Right lobe of liver (tissue), 6 donors: Measurements from ENCODE around the gene UVSSA. TPM values are rescaled to one million over a fixed set of nuclear protein-coding genes. Genes with fewer than 3 reads are reported as not detected.

Experiments used
- ATAC-seq, 4 donors: fragments of 200-7000 bp; cut with Tn5 transposase; one replicate each; pipeline ENCODE4 v1.9.1; 2020; ENCODE audit warnings: mild to moderate bottlenecking in 4 of 4, moderate library complexity in 4 of 4
- DNase-seq, 3 donors: peaks; one replicate each; pipeline ENCODE4 v3.0.0-alpha.2; 2020
- H3K27ac ChIP-seq, 3 donors: fragments of 200-600 bp; one replicate each; pipeline ENCODE4 v1.8.0; 2022
- H3K27me3 ChIP-seq, 2 donors: fragments of 200-600 bp; one replicate each; pipeline ENCODE4 v1.8.0; 2022
- H3K36me3 ChIP-seq, 4 donors: fragments of 200-600 bp; sonication (generic) in 1 of 4; one replicate each; pipeline versions ENCODE4 v1.5.1 to v1.8.0; 2017 to 2022; ENCODE audit warnings: control low read depth in 1 of 4
- H3K4me1 ChIP-seq, 4 donors: fragments of 200-600 bp; sonication (generic) in 1 of 4; one replicate each; pipeline versions ENCODE4 v1.5.1 to v1.8.0; 2017 to 2022; ENCODE audit warnings: control low read depth in 1 of 4
- H3K4me3 ChIP-seq, 3 donors: fragments of 200-600 bp; one replicate each; pipeline ENCODE4 v1.8.0; 2022
- H3K9me3 ChIP-seq, 4 donors: fragments of 200-600 bp; sonication (generic) in 1 of 4; one replicate each; pipeline versions ENCODE4 v1.5.1 to v1.8.0; 2017 to 2022; ENCODE audit warnings: control low read depth in 1 of 4
- POLR2A ChIP-seq: fragments of 450-650 bp; IDR thresholded peaks from one replicate; pipeline ENCODE4 v1.6.1; 2017; ENCODE audit warnings: antibody characterized with exemption, mild to moderate bottlenecking
- WGBS: methylation state at CpG from one replicate; pipeline ENCODE4 v1.1.6; 2018; ENCODE audit warnings: low coverage, low lambda C conversion rate; ENCODE audit not compliant: insufficient coverage; ENCODE audit errors: missing lambda C conversion rate; 5-methylcytosine and 5-hydroxymethylcytosine counted together
- intact Hi-C, 2 donors: fragments of 100-400 bp; cut with DNase I; formaldehyde crosslinking; loops; one replicate each; pipeline versions ENCODE4 v1.11.2 to v1.14.1; 2022
- total RNA-seq, 6 experiments: library from RNA; depleted of rRNA in 2 of 6; stranded (reverse); fragments of >200 nt in 2 of 6; fragmentation: NEBNext Ultra II Directional in 3 of 6; extraction: Animal tissue kit (Norgen Biotek cat#: 25700) in 3 of 6; gene quantifications; one replicate each; pipeline versions ENCODE4 v1.1.0 to v1.2.4, GENCODE V29; 2016 to 2023
- TF ChIP-seq, protein P1 (sequence below), 4 donors: fragments of 200-600 bp in 3 of 4; fragments of 450-650 bp in 1 of 4; IDR thresholded peaks; one replicate each; pipeline versions ENCODE4 v1.5.1 to v1.8.0; 2016 to 2022; ENCODE audit warnings: antibody characterized with exemption in 4 of 4, mild to moderate bottlenecking in 2 of 4
- donor health status: DM: no; HTN: yes; CAD: no.
- donor health status: DM: no; HTN: no; CAD: no.
- donor health status: DM: no; HTN: no; CAD: no.
- donor health status: DM: no; HTN: yes; CAD: no.
- donor health status: DM: no; HTN: yes; CAD: no.

UVSSA gene
- total RNA-seq, 6 experiments from 2014 or later, result 9.1 to 14.5 (median 11.3) TPM

GRCh38 chr4:1412376-1413203 lies 65.6 kb downstream of the UVSSA start:
- TF ChIP-seq, protein P1, sequence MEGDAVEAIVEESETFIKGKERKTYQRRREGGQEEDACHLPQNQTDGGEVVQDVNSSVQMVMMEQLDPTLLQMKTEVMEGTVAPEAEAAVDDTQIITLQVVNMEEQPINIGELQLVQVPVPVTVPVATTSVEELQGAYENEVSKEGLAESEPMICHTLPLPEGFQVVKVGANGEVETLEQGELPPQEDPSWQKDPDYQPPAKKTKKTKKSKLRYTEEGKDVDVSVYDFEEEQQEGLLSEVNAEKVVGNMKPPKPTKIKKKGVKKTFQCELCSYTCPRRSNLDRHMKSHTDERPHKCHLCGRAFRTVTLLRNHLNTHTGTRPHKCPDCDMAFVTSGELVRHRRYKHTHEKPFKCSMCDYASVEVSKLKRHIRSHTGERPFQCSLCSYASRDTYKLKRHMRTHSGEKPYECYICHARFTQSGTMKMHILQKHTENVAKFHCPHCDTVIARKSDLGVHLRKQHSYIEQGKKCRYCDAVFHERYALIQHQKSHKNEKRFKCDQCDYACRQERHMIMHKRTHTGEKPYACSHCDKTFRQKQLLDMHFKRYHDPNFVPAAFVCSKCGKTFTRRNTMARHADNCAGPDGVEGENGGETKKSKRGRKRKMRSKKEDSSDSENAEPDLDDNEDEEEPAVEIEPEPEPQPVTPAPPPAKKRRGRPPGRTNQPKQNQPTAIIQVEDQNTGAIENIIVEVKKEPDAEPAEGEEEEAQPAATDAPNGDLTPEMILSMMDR (IDR thresholded peaks at IDR 0.05), result no peak
- TF ChIP-seq POLR2A, result no peak
- H3K27ac ChIP-seq, result no peak overlapping the region
- peak in 1 of 3 donors; percentile 34 for DNase-seq
- no peaks in the 10 kb centered on the region for H3K9me3 ChIP-seq
- no peak for ATAC-seq
- no peak overlapping the region for H3K4me3 ChIP-seq
- peaks cover 5 to 16% of the 10 kb centered on the region in 2 donors for H3K27me3 ChIP-seq
- WGBS, result 37% methylated on average over 3 of the region's 15 CpGs
- intact Hi-C loops, result no loop called here
- no peaks in the 10 kb centered on the region for H3K36me3 ChIP-seq
- no peaks in the 10 kb centered on the region for H3K4me1 ChIP-seq

DNA sequence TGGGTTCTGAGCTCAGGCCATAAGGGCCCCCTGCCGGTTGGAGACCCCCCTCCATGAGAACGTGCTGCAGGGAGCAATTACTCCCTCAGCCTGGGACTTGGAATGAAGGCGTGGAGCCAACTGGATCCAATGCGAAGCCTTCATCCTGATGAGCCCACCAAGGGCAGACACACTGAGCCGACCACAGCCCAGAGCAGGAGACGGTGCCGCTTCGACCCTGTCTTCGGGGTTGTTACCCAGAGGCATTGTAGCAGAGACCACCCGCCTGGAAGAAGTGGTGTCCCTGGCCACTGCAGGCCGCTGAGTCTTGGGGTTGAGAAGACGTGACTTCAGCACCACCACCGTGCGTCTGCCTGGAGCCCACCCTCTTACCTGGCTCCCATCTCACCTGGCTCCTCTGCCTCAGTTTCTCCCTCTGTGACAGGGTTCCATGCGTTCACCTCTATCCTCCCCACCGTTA lies 66.2 kb downstream of the UVSSA start:
- no peak for ATAC-seq
- no peak for TF ChIP-seq POLR2A
- TF ChIP-seq, protein P1 (IDR thresholded peaks at IDR 0.05), result no peak
- no peaks in the 10 kb centered on the region for H3K36me3 ChIP-seq
- no peak overlapping the region for H3K4me3 ChIP-seq
- H3K4me1 ChIP-seq, result no peaks in the 10 kb centered on the region
- H3K27me3 ChIP-seq, result peaks cover 5 to 15% of the 10 kb centered on the region in 2 donors
- peak in 2 of 3 donors; percentile 33 to 44 for DNase-seq
- WGBS, result 44% methylated on average over 5 of the region's 16 CpGs
- no peak overlapping the region for H3K27ac ChIP-seq
- intact Hi-C loops, result no loop called here
- no peaks in the 10 kb centered on the region for H3K9me3 ChIP-seq

- Histone ChIP-seq H3K27ac (no peak overlapping the region), H3K4me3 (no peak overlapping the region), H3K4me1 (no peaks in the 10 kb centered on the region), H3K36me3 (no peaks in the 10 kb centered on the region), H3K9me3 (no peaks in the 10 kb centered on the region), H3K27me3 (peaks cover 5 to 14% of the 10 kb centered on the region in 2 donors)
- intact Hi-C loops, result no loop called here
- DNase-seq, result peak in 1 of 3 donors; percentile 27
- ATAC-seq, result no peak
- TF ChIP-seq POLR2A, result no peak
- TF ChIP-seq, protein P1 (IDR thresholded peaks at IDR 0.05), result no peak
- WGBS, result 12% methylated on average over 40 of the region's 77 CpGs
These were observed 66.9 kb downstream of the UVSSA start for GRCh38 chr4:1413687-1414479.

- intact Hi-C loops, result no loop called here
- H3K27ac ChIP-seq, result no peak overlapping the region
- no peak overlapping the region for H3K4me3 ChIP-seq
- 37% methylated on average over 8 of the region's 75 CpGs for WGBS
- peaks cover 5 to 10% of the 10 kb centered on the region in 2 donors for H3K27me3 ChIP-seq
- H3K36me3 ChIP-seq, result no peaks in the 10 kb centered on the region
- no peaks in the 10 kb centered on the region for H3K4me1 ChIP-seq
- no peaks in the 10 kb centered on the region for H3K9me3 ChIP-seq
- TF ChIP-seq, protein P1 (IDR thresholded peaks at IDR 0.05), result no peak
- no peak for TF ChIP-seq POLR2A
- DNase-seq, result peak in 2 of 3 donors; percentile 29 to 48
- ATAC-seq, result no peak
These were observed 68.0 kb downstream of the UVSSA start for GRCh38 chr4:1414831-1415680.
